ENCODE results near the gene PANK3. TPM values are rescaled to one million over a fixed set of nuclear protein-coding genes. Genes with fewer than 3 reads are reported as not detected.
"Not testable (repeated sequence)": the region's sequence is repeated elsewhere in the genome, so short reads cannot be mapped to it uniquely, and the experiment has no call there.

Gene PANK3
- total and polyA plus RNA-seq, 10 of the 15 experiments (the other 5 are each of a cell fraction or from before 2014, with no cell fraction given) = 4.7 to 43.7 (median 23.9) TPM

GRCh38 chr5:168534351-168534750, 44.8 kb downstream of the PANK3 start:
- H3K27me3 ChIP-seq (replicated peaks in 1 of 2; ENCODE audit: control insufficient read depth in 2 of 2, insufficient read depth in 2 of 2, low read length in 1 of 2); SMC1A ChIA-PET (ENCODE audit: uncharacterized antibody, unreplicated experiment); H3K36me3 ChIP-seq (ENCODE audit: control insufficient read depth in 2 of 2, insufficient read depth in 2 of 2, low read length in 1 of 2); H3K9me3 ChIP-seq (replicated peaks; ENCODE audit: control insufficient read depth, insufficient read depth, low read length); H3K4me2 ChIP-seq (ENCODE audit: control insufficient read depth, insufficient read depth); BruUV-seq (replicated peaks); intact Hi-C loops (cut with micrococcal nuclease; ENCODE audit: unreplicated experiment); H3K9ac ChIP-seq (ENCODE audit: control insufficient read depth, insufficient read depth, low read length); H3K4me1 ChIP-seq (ENCODE audit: control insufficient read depth, insufficient read depth, low read length); H3K4me3 ChIP-seq; POLR2A ChIA-PET; H2AFZ ChIP-seq (ENCODE audit: control insufficient read depth, low read depth, low read length); H3K79me2 ChIP-seq (ENCODE audit: control insufficient read depth, insufficient read depth, low read length); RAD21 ChIA-PET (ENCODE audit: unreplicated experiment); in situ Hi-C loops (cut with MboI); DNase-seq (ENCODE audit: low read depth, low spot score); FAIRE-seq; H3K27ac ChIP-seq (ENCODE audit: control insufficient read depth, insufficient read depth); H4K20me1 ChIP-seq (ENCODE audit: control insufficient read depth, insufficient read depth): not testable (repeated sequence)
- 1% methylated on average over 7 of the region's 7 CpGs for WGBS (ENCODE audit: insufficient coverage, insufficient replicate concordance, low lambda C conversion rate, missing lambda C conversion rate)
- peak; percentile 38; the same call in 1 of the 3 replicates for ATAC-seq
- CTCF ChIA-PET = interaction anchor here (1.8 kb wide), 1 partner anchor 264 kb away, joined by 3 read pairs; no protein-coding TSS in a partner anchor

DNA sequence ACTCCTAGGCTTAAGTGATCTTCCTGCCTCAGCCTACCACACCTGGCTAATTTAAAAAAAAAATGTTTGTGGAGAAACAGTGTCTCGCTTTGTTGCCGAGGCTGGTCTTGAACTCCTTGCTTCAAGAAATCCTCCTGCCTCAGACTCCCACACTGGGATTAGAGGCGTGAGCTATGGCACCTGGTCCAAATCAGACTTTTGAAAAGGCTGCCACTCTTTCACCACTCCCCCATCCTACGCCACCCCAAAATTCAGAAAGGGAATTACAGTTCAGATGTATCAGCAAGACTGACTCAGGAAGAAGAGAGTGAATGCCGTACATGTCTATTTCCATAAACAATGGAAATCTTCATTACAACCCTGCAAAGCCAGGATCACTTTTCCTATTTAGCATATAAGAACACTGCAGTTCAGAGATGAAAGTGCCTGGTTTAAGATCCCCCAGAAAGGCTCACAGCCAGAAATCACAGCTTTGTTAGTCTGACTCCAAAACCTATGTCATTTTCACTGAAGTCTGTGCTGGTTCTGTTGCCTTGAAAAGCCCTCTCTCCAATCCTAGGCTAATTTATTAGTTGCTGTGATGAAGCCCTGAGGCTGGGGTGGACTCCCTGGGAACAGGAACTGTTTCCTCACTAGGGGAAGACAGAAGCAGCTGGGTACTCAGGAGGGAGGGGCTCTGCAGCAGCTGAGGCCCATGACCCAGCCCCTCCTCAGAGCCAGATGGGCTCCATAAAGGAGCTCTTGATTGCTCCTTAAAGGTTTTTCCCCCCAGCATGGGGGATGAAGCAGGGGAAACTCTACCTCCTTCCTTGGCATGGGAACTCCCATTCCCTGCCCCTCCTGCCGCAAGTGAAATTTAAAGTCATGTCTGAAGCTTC, 46.9 kb downstream of the PANK3 start:
- no peaks in the 10 kb centered on the region for H3K79me2 ChIP-seq (ENCODE audit: control insufficient read depth, insufficient read depth, low read length)
- H3K36me3 ChIP-seq (ENCODE audit: control insufficient read depth in 2 of 2, insufficient read depth in 2 of 2, low read length in 1 of 2) = no peaks in the 10 kb centered on the region
- H3K9me3 ChIP-seq (replicated peaks; ENCODE audit: control insufficient read depth, insufficient read depth, low read length) = peaks cover 2% of the 10 kb centered on the region; the same call in 1 of the 3 replicates
- H3K27ac ChIP-seq (ENCODE audit: control insufficient read depth, insufficient read depth) = no peak overlapping the region
- ChIA-PET POLR2A (interaction anchor here (0.6 kb wide), 1 partner anchor 36 kb away, joined by 4 read pairs; no protein-coding TSS in a partner anchor), CTCF (no interaction called here), SMC1A (ENCODE audit: uncharacterized antibody, unreplicated experiment) (no interaction called here), RAD21 (ENCODE audit: unreplicated experiment) (no interaction called here)
- intact Hi-C loops (cut with micrococcal nuclease; ENCODE audit: unreplicated experiment) (no loop called here), in situ Hi-C loops (cut with MboI) (no loop called here)
- H3K4me3 ChIP-seq = no peak overlapping the region
- no peak overlapping the region for H3K9ac ChIP-seq (ENCODE audit: control insufficient read depth, insufficient read depth, low read length)
- TF ChIP-seq BHLHE40 (IDR thresholded peaks at IDR 0.05; ENCODE audit: borderline replicate concordance in 1 of 2, low read depth in 2 of 2, low read length in 1 of 2) (no peak), SMAD5 (IDR thresholded peaks at IDR 0.05; ENCODE audit: low read depth) (no peak), TBL1XR1 (IDR thresholded peaks at IDR 0.05; ENCODE audit: low read depth, low read length) (no peak)
- TF ChIP-seq, protein P1, sequence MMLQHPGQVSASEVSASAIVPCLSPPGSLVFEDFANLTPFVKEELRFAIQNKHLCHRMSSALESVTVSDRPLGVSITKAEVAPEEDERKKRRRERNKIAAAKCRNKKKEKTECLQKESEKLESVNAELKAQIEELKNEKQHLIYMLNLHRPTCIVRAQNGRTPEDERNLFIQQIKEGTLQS (IDR thresholded peaks at IDR 0.05; ENCODE audit: borderline replicate concordance, extremely low read depth, low read depth, low read length) = no peak
- BruUV-seq (replicated peaks) = no TSS peak
- ATAC-seq (no peak), FAIRE-seq (no peak), DNase-seq (ENCODE audit: low read depth, low spot score) (no peak)
- H3K4me2 ChIP-seq (ENCODE audit: control insufficient read depth, insufficient read depth) = no peak overlapping the region
- WGBS (ENCODE audit: insufficient coverage, insufficient replicate concordance, low lambda C conversion rate, missing lambda C conversion rate) = 52% methylated on average over 6 of the region's 6 CpGs
- H4K20me1 ChIP-seq (ENCODE audit: control insufficient read depth, insufficient read depth) = no peaks in the 10 kb centered on the region
- H3K27me3 ChIP-seq (replicated peaks in 1 of 2; ENCODE audit: control insufficient read depth in 2 of 2, insufficient read depth in 2 of 2, low read length in 1 of 2) = peaks cover 0 to 3% of the 10 kb centered on the region in 2 experiments; a peak in 1 of 4 replicates
- no peak overlapping the region for H2AFZ ChIP-seq (ENCODE audit: control insufficient read depth, low read depth, low read length)
- H3K4me1 ChIP-seq (ENCODE audit: control insufficient read depth, insufficient read depth, low read length) = no peaks in the 10 kb centered on the region
